Measurements from ENCODE around the gene MRPS22.
A peak's percentile ranks its signal among the peaks of the same experiment; 100 is the strongest.

- TF ChIP-seq CTCF (IDR thresholded peaks at IDR 0.05) (peak; percentile 98 to 100 (median 100)), POLR2A (IDR thresholded peaks at IDR 0.05) (no peak)
Observed at GRCh38 chr3:139329364-139329850, 14.4 kb upstream of the MRPS22 start.
